Measurements from ENCODE around the gene BCAS3. TPM values are rescaled to one million over a fixed set of nuclear protein-coding genes. Genes with fewer than 3 reads are reported as not detected.
"Not testable (repeated sequence)": the region's sequence is repeated elsewhere in the genome, so short reads cannot be mapped to it uniquely, and the experiment has no call there.

BCAS3 gene
- total RNA-seq, 1 donor from 2014 or later: 14.5 TPM

DNA sequence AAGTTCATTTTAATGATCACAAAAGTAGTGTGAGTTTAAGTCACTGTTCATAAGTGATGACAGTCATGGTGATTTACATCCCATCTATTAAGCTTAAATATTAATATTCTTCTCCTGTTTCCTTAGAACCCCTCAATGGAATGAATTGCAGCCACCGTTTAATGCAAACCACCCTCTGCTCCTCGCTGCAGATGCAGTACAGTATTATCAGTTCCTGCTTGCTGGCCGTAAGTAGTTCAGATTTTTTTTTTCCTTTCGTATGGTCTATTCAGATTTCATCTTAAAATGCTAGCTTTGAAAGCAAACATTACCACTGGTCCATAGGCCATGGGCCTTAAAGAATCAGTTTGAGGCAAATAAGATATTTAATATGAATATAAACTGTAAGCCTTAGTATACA, 363.0 kb downstream of the BCAS3 start:
- H3K9me3 Mint-ChIP-seq (ENCODE audit: unreplicated experiment): no peaks in the 10 kb centered on the region
- Histone ChIP-seq H3K9ac (ENCODE audit: low read length) (no peak overlapping the region), H3K27me3 (ENCODE audit: insufficient read depth, low read length) (no peaks in the 10 kb centered on the region), H2AFZ (ENCODE audit: low read depth, low read length) (no peak overlapping the region), H4K20me1 (ENCODE audit: insufficient read depth, low read length) (no peaks in the 10 kb centered on the region), H3K9me3 (ENCODE audit: insufficient read depth, low read depth, low read length) (no peaks in the 10 kb centered on the region), H3K27ac (ENCODE audit: low read depth, low read length) (no peak overlapping the region), H3K36me3 (ENCODE audit: insufficient read depth, low read length) (no peaks in the 10 kb centered on the region), H3K4me3 (ENCODE audit: insufficient read depth, low read depth, low read length) (no peak overlapping the region), H3K4me1 (ENCODE audit: insufficient read depth, low read length) (no peaks in the 10 kb centered on the region), H3K4me2 (ENCODE audit: low read length) (no peak overlapping the region), H3K79me2 (ENCODE audit: insufficient read depth, low read length) (no peaks in the 10 kb centered on the region)
- DNase-seq (ENCODE audit: low read depth) (no peak), FAIRE-seq (no peak)
- H3K27me3 Mint-ChIP-seq (ENCODE audit: low read depth, unreplicated experiment): no peaks in the 10 kb centered on the region
- peaks cover 3% of the 10 kb centered on the region for H3K36me3 Mint-ChIP-seq (ENCODE audit: low read depth, unreplicated experiment)
- H3K27ac Mint-ChIP-seq (ENCODE audit: unreplicated experiment): no peak overlapping the region
- no peak overlapping the region for H3K4me3 Mint-ChIP-seq (ENCODE audit: unreplicated experiment)
- no peaks in the 10 kb centered on the region for H3K4me1 Mint-ChIP-seq (ENCODE audit: low read depth, unreplicated experiment)
- TF ChIP-seq EZH2 (IDR thresholded peaks at IDR 0.05; ENCODE audit: insufficient read depth, low read length): no peak
- TF ChIP-seq, protein P1, sequence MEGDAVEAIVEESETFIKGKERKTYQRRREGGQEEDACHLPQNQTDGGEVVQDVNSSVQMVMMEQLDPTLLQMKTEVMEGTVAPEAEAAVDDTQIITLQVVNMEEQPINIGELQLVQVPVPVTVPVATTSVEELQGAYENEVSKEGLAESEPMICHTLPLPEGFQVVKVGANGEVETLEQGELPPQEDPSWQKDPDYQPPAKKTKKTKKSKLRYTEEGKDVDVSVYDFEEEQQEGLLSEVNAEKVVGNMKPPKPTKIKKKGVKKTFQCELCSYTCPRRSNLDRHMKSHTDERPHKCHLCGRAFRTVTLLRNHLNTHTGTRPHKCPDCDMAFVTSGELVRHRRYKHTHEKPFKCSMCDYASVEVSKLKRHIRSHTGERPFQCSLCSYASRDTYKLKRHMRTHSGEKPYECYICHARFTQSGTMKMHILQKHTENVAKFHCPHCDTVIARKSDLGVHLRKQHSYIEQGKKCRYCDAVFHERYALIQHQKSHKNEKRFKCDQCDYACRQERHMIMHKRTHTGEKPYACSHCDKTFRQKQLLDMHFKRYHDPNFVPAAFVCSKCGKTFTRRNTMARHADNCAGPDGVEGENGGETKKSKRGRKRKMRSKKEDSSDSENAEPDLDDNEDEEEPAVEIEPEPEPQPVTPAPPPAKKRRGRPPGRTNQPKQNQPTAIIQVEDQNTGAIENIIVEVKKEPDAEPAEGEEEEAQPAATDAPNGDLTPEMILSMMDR (IDR thresholded peaks at IDR 0.05; ENCODE audit: insufficient read depth, low read depth, low read length): no peak

DNA sequence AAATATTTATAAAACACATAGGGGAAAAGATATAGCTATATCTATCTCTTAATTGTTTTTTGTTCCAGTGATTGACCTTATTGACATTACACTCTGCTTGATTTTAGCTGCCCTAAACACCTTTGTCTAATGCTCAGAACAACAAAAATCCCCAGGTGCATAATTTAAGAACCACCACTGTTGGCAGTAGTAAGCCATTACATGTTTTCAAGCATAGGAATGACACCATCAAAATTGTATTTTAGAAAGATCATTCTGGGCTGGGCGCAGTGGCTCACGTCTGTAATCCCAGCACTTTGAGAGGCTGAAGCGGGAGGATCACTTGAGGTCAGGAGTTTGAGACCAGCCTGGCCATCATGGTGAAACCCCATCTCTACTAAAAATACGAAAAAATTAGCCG, 364.7 kb downstream of the BCAS3 start:
- DNase-seq (ENCODE audit: low read depth); H3K4me3 ChIP-seq (ENCODE audit: insufficient read depth, low read depth, low read length); H3K79me2 ChIP-seq (ENCODE audit: insufficient read depth, low read length); H3K9me3 Mint-ChIP-seq (ENCODE audit: unreplicated experiment); H3K9ac ChIP-seq (ENCODE audit: low read length); H3K27me3 Mint-ChIP-seq (ENCODE audit: low read depth, unreplicated experiment); H3K27me3 ChIP-seq (ENCODE audit: insufficient read depth, low read length); H3K9me3 ChIP-seq (ENCODE audit: insufficient read depth, low read depth, low read length); FAIRE-seq; H3K36me3 Mint-ChIP-seq (ENCODE audit: low read depth, unreplicated experiment); H3K27ac Mint-ChIP-seq (ENCODE audit: unreplicated experiment); H3K4me2 ChIP-seq (ENCODE audit: low read length); H3K27ac ChIP-seq (ENCODE audit: low read depth, low read length); H3K4me1 Mint-ChIP-seq (ENCODE audit: low read depth, unreplicated experiment); H3K36me3 ChIP-seq (ENCODE audit: insufficient read depth, low read length); H2AFZ ChIP-seq (ENCODE audit: low read depth, low read length); H3K4me1 ChIP-seq (ENCODE audit: insufficient read depth, low read length); H4K20me1 ChIP-seq (ENCODE audit: insufficient read depth, low read length); H3K4me3 Mint-ChIP-seq (ENCODE audit: unreplicated experiment): not testable (repeated sequence)

- DNase-seq (ENCODE audit: low read depth) (no peak), FAIRE-seq (no peak)
- H4K20me1 ChIP-seq (ENCODE audit: insufficient read depth, low read length): no peaks in the 10 kb centered on the region
- no peaks in the 10 kb centered on the region for H3K9me3 Mint-ChIP-seq (ENCODE audit: unreplicated experiment)
- no peak overlapping the region for H3K4me3 Mint-ChIP-seq (ENCODE audit: unreplicated experiment)
- H3K36me3 Mint-ChIP-seq (ENCODE audit: low read depth, unreplicated experiment): no peaks in the 10 kb centered on the region
- H3K9ac ChIP-seq (ENCODE audit: low read length): no peak overlapping the region
- H3K4me1 Mint-ChIP-seq (ENCODE audit: low read depth, unreplicated experiment): no peaks in the 10 kb centered on the region
- H3K27ac ChIP-seq (ENCODE audit: low read depth, low read length): no peak overlapping the region
- no peaks in the 10 kb centered on the region for H3K36me3 ChIP-seq (ENCODE audit: insufficient read depth, low read length)
- no peaks in the 10 kb centered on the region for H3K9me3 ChIP-seq (ENCODE audit: insufficient read depth, low read depth, low read length)
- H3K79me2 ChIP-seq (ENCODE audit: insufficient read depth, low read length): no peaks in the 10 kb centered on the region
- no peaks in the 10 kb centered on the region for H3K27me3 Mint-ChIP-seq (ENCODE audit: low read depth, unreplicated experiment)
- H3K27ac Mint-ChIP-seq (ENCODE audit: unreplicated experiment): no peak overlapping the region
- no peaks in the 10 kb centered on the region for H3K4me1 ChIP-seq (ENCODE audit: insufficient read depth, low read length)
- no peak overlapping the region for H2AFZ ChIP-seq (ENCODE audit: low read depth, low read length)
- H3K27me3 ChIP-seq (ENCODE audit: insufficient read depth, low read length): no peaks in the 10 kb centered on the region
- no peak for TF ChIP-seq EZH2 (IDR thresholded peaks at IDR 0.05; ENCODE audit: insufficient read depth, low read length)
- TF ChIP-seq, protein P1 (IDR thresholded peaks at IDR 0.05; ENCODE audit: insufficient read depth, low read depth, low read length): no peak
- no peak overlapping the region for H3K4me2 ChIP-seq (ENCODE audit: low read length)
- no peak overlapping the region for H3K4me3 ChIP-seq (ENCODE audit: insufficient read depth, low read depth, low read length)
These were observed 369.9 kb downstream of the BCAS3 start for GRCh38 chr17:61047515-61047914.
